IMR-90 (cell line): ENCODE results near the gene GRSF1. TPM values are rescaled to one million over a fixed set of nuclear protein-coding genes. Genes with fewer than 3 reads are reported as not detected.

ENCODE experiments used
- ATAC-seq: fragments of 200-7000 bp; cut with Tn5 transposase; 2 replicates; pipeline ENCODE4 v1.9.1; 2020; ENCODE audit warnings: low read depth, mild to moderate bottlenecking, moderate library complexity
- BruUV-seq: library from RNA; stranded (reverse); fragments of 400-500 nt; replicated peaks from 2 replicates; lab custom pipeline; 2021; lab: Mats Ljungman, UMichigan
- CTCF ChIA-PET: fragments of 300-600 bp; formaldehyde crosslinking; extraction: SDS; loops from one replicate; lab custom pipeline; 2021; ENCODE audit warnings: antibody characterized with exemption; lab: Yijun Ruan, JAX
- POLR2A ChIA-PET: fragments of 300-600 bp; sonication (Branson Sonifier 250); formaldehyde crosslinking; loops from one replicate; lab custom pipeline; 2022; ENCODE audit warnings: antibody characterized with exemption; ENCODE audit not compliant: unreplicated experiment; lab: Charles Lee
- DNase-seq: peaks from one replicate; pipeline ENCODE4 v3.0.0; 2013
- H2AFZ ChIP-seq: replicated peaks from 2 replicates; pipeline ENCODE3; 2013; ENCODE audit warnings: low read length, mild to moderate bottlenecking; ENCODE audit not compliant: poor library complexity
- H2AK5ac ChIP-seq: 2 replicates; pipeline ENCODE4 v1.6.1; 2013; ENCODE audit warnings: low read depth, low read length, inconsistent platforms
- H2AK9ac ChIP-seq: replicated peaks from 2 replicates; pipeline ENCODE3; 2013; ENCODE audit warnings: mild to moderate bottlenecking, low read depth, low read length, moderate library complexity; ENCODE audit not compliant: poor library complexity
- H2BK120ac ChIP-seq: 2 replicates; pipeline ENCODE4 v1.6.1; 2013; ENCODE audit warnings: low read depth, low read length, inconsistent platforms
- H2BK15ac ChIP-seq: 3 replicates; pipeline ENCODE4 v1.6.1; 2013; ENCODE audit warnings: low read depth, low read length, inconsistent platforms
- H2BK20ac ChIP-seq: 2 replicates; pipeline ENCODE4 v1.6.1; 2013; ENCODE audit warnings: low read depth, mild to moderate bottlenecking, inconsistent platforms, low read length, moderate library complexity
- H2BK5ac ChIP-seq: 2 replicates; pipeline ENCODE4 v1.6.1; 2013; ENCODE audit warnings: mild to moderate bottlenecking, low read depth, low read length, inconsistent platforms; ENCODE audit not compliant: poor library complexity, severe bottlenecking
- H3K14ac ChIP-seq: replicated peaks from 2 replicates; pipeline ENCODE4 v1.6.1; 2013; ENCODE audit warnings: low read depth, low read length, inconsistent platforms
- H3K18ac ChIP-seq: 2 replicates; pipeline ENCODE4 v1.6.1; 2013; ENCODE audit warnings: low read depth, low read length, control low read depth
- H3K23ac ChIP-seq: 2 replicates; pipeline ENCODE4 v1.6.1; 2013; ENCODE audit warnings: low read depth, low read length, inconsistent platforms
- H3K27ac ChIP-seq: 2 replicates; pipeline ENCODE4 v1.5.1; 2013; ENCODE audit warnings: mild to moderate bottlenecking, control low read depth, low read length; ENCODE audit not compliant: insufficient read depth
- H3K27me3 ChIP-seq: 2 replicates; pipeline ENCODE4 v1.6.1; 2013; ENCODE audit warnings: low read length; ENCODE audit not compliant: control insufficient read depth, insufficient read depth
- H3K36me3 ChIP-seq: 2 replicates; pipeline ENCODE4 v1.6.1; 2013; ENCODE audit warnings: low read length, mixed read lengths; ENCODE audit not compliant: control insufficient read depth, insufficient read depth
- H3K4ac ChIP-seq: 2 replicates; pipeline ENCODE4 v1.6.1; 2013; ENCODE audit warnings: low read depth, low read length, inconsistent platforms
- H3K4me1 ChIP-seq: 2 replicates; pipeline ENCODE4 v1.6.1; 2013; ENCODE audit warnings: low read length, mixed read lengths; ENCODE audit not compliant: control insufficient read depth, insufficient read depth
- H3K4me2 ChIP-seq: 2 replicates; pipeline ENCODE4 v1.6.1; 2013; ENCODE audit warnings: low read depth, mild to moderate bottlenecking, control low read depth, low read length, moderate library complexity
- H3K4me3 ChIP-seq: 2 replicates; pipeline ENCODE4 v1.5.1; 2013; ENCODE audit warnings: low read depth, mild to moderate bottlenecking, control low read depth, low read length, moderate library complexity; ENCODE audit not compliant: insufficient read depth
- H3K56ac ChIP-seq: 2 replicates; pipeline ENCODE4 v1.6.1; 2013; ENCODE audit warnings: low read length, inconsistent platforms; ENCODE audit not compliant: insufficient read depth; ENCODE audit errors: extremely low read depth
- H3K79me1 ChIP-seq, 2 experiments: 2 replicates each; pipeline ENCODE4 v1.6.1; 2013; ENCODE audit warnings: low read length in 2 of 2, inconsistent platforms in 1 of 2, low read depth in 1 of 2
- H3K9ac ChIP-seq: 2 replicates; pipeline ENCODE4 v1.6.1; 2013; ENCODE audit warnings: low read depth, low read length, control low read depth
- H3K9me1 ChIP-seq: 2 replicates; pipeline ENCODE4 v1.6.1; 2013; ENCODE audit warnings: low read length, inconsistent platforms; ENCODE audit not compliant: insufficient read depth
- H3K9me3 ChIP-seq: 2 replicates; pipeline ENCODE4 v1.6.1; 2013; ENCODE audit warnings: low read length; ENCODE audit not compliant: control insufficient read depth, insufficient read depth
- H4K20me1 ChIP-seq: 2 replicates; pipeline ENCODE4 v1.6.1; 2013; ENCODE audit warnings: low read length, inconsistent platforms; ENCODE audit not compliant: insufficient read depth
- H4K5ac ChIP-seq: 2 replicates; pipeline ENCODE4 v1.6.1; 2013; ENCODE audit warnings: mild to moderate bottlenecking, low read depth, low read length, control low read depth
- H4K8ac ChIP-seq, 2 experiments: 2 replicates each; pipeline ENCODE4 v1.6.1; 2013; ENCODE audit warnings: low read depth in 2 of 2, low read length in 2 of 2, control low read depth in 1 of 2, inconsistent platforms in 1 of 2
- H4K91ac ChIP-seq: 2 replicates; pipeline ENCODE4 v1.6.1; 2013; ENCODE audit warnings: low read depth, low read length, inconsistent platforms; ENCODE audit not compliant: insufficient read depth
- BHLHE40 ChIP-seq: fragments of 150-350 bp; IDR thresholded peaks from 2 replicates; pipeline ENCODE4 v1.6.1; 2016; ENCODE audit warnings: mild to moderate bottlenecking, low read depth, low read length
- CHD1 ChIP-seq: IDR thresholded peaks from 2 replicates; pipeline ENCODE4 v1.6.1; 2012; ENCODE audit warnings: low read depth, low read length, improper control_type of control experiment
- FOS ChIP-seq: fragments of 150-350 bp; IDR thresholded peaks from 2 replicates; pipeline ENCODE4 v1.6.1; 2016; ENCODE audit warnings: low read depth, low read length
- MAFK ChIP-seq: IDR thresholded peaks from 2 replicates; pipeline ENCODE4 v1.6.1; 2012; ENCODE audit warnings: low read depth, low read length, improper control_type of control experiment
- MAZ ChIP-seq: IDR thresholded peaks from 2 replicates; pipeline ENCODE4 v1.6.1; 2012; ENCODE audit warnings: low read depth, mild to moderate bottlenecking, low read length, improper control_type of control experiment, moderate library complexity, borderline replicate concordance
- NFE2L2 ChIP-seq: fragments of 150-350 bp; IDR thresholded peaks from 2 replicates; pipeline ENCODE4 v1.6.1; 2016; ENCODE audit warnings: low read depth, mild to moderate bottlenecking, low read length
- POLR2A ChIP-seq: IDR thresholded peaks from 2 replicates; pipeline ENCODE4 v1.6.1; 2012; ENCODE audit warnings: mild to moderate bottlenecking, low read depth, low read length
- SMC3 ChIP-seq: fragments of 150-350 bp; IDR thresholded peaks from 2 replicates; pipeline ENCODE4 v1.6.1; 2016; ENCODE audit warnings: low read depth, mild to moderate bottlenecking, antibody characterized with exemption, low read length, moderate library complexity
- USF2 ChIP-seq: fragments of 150-350 bp; IDR thresholded peaks from 2 replicates; pipeline ENCODE4 v1.6.1; 2017; ENCODE audit warnings: mild to moderate bottlenecking, antibody characterized with exemption, low read length, low read depth
- WGBS, 2 experiments: methylation state at CpG; one replicate each; pipeline versions ENCODE4 v1.1.5 to v1.1.7; 2013; ENCODE audit warnings: missing lambda C conversion rate in 2 of 2; ENCODE audit not compliant: insufficient read length in 1 of 2; ENCODE audit errors: extremely low coverage in 2 of 2; 5-methylcytosine and 5-hydroxymethylcytosine counted together
- dilution Hi-C: fragments of 300-500 bp; cut with HindIII; formaldehyde crosslinking; loops from one replicate; pipeline ENCODE4 v1.14.3; 2018; ENCODE audit warnings: low sequenced_read_pairs; ENCODE audit not compliant: unreplicated experiment
- in situ Hi-C: fragments of 300-500 bp; cut with MboI; formaldehyde crosslinking; loops from 3 replicates; pipeline ENCODE4 v1.14.3; 2019; ENCODE audit warnings: low sequenced_read_pairs, inconsistent platforms, mixed read lengths
- intact Hi-C: fragments of 100-400 bp; cut with micrococcal nuclease; formaldehyde crosslinking; loops from 2 replicates; pipeline ENCODE4 v1.10.0; 2022
- polyA plus RNA-seq, 3 experiments: library from polyadenylated mRNA; depleted of rRNA; stranded (reverse); fragments of >200 nt; gene quantifications; 2 replicates each; pipeline ENCODE4 v1.2.3, GENCODE V29; 2012; ENCODE audit warnings: low replicate concordance in 1 of 3
- total RNA-seq: library from RNA; depleted of rRNA; stranded (reverse); fragments of >200 nt; gene quantifications from 2 replicates; pipeline ENCODE4 v1.2.3, GENCODE V29; 2012

The GRSF1 gene
- total and polyA plus RNA-seq, 2 of the 4 experiments (the other 2 are of a cell fraction), result 67.7 to 71.5 TPM

GRCh38 chr4:70830054-70830453, 9.6 kb downstream of the GRSF1 start:
- H2AK9ac ChIP-seq, result no peak overlapping the region
- H4K91ac ChIP-seq, result no peak overlapping the region
- H3K27ac ChIP-seq, result no peak overlapping the region
- no peak overlapping the region for H3K14ac ChIP-seq
- no peak for TF ChIP-seq SMC3
- TF ChIP-seq USF2, result no peak
- TF ChIP-seq MAFK, result no peak
- TF ChIP-seq MAZ, result no peak
- TF ChIP-seq BHLHE40, result no peak
- TF ChIP-seq FOS, result no peak
- TF ChIP-seq CHD1, result no peak
- no peak for TF ChIP-seq NFE2L2
- TF ChIP-seq POLR2A, result no peak
- no peak overlapping the region for H2BK5ac ChIP-seq
- H2BK20ac ChIP-seq, result no peak overlapping the region
- no TSS peak for BruUV-seq
- no peak overlapping the region for H4K8ac ChIP-seq
- no peaks in the 10 kb centered on the region for H3K9me3 ChIP-seq
- H3K79me1 ChIP-seq, result peaks cover 21 to 41% of the 10 kb centered on the region in 2 experiments
- ChIA-PET POLR2A (interaction anchor here (0.6 kb wide), 1 partner anchor 237 kb away, joined by 3 read pairs; no protein-coding TSS in a partner anchor), CTCF (interaction anchor here (0.7 kb wide), 2 partner anchors 49 to 139 kb away, joined by 3 read pairs; no protein-coding TSS in a partner anchor)
- H3K36me3 ChIP-seq, result peaks cover 46% of the 10 kb centered on the region
- H2BK15ac ChIP-seq, result no peak overlapping the region
- DNase-seq, result no peak
- no peak overlapping the region for H2AFZ ChIP-seq
- no peak overlapping the region for H3K4me3 ChIP-seq
- peaks cover 3% of the 10 kb centered on the region; the same call in 1 of the 2 replicates for H3K4me1 ChIP-seq
- H4K20me1 ChIP-seq, result peaks cover 13% of the 10 kb centered on the region
- H4K5ac ChIP-seq, result no peak overlapping the region
- no peak overlapping the region for H2BK120ac ChIP-seq
- H3K27me3 ChIP-seq, result no peaks in the 10 kb centered on the region
- no peak overlapping the region for H3K18ac ChIP-seq
- WGBS, 2 experiments, result no CpG with 5 or more reads among the region's 9 CpGs
- in situ Hi-C loops, result loop anchor here (10.0 kb wide), 1 partner anchor 165 kb away; the partner anchor contains the start of gene DCK
- H3K9ac ChIP-seq, result no peak overlapping the region
- dilution Hi-C loops, result no loop called here
- H2AK5ac ChIP-seq, result no peak overlapping the region
- H3K4me2 ChIP-seq, result no peak overlapping the region
- H3K56ac ChIP-seq, result no peak overlapping the region
- peaks cover 5% of the 10 kb centered on the region for H3K9me1 ChIP-seq
- no peak for ATAC-seq
- intact Hi-C loops, result no loop called here
- H3K4ac ChIP-seq, result no peak overlapping the region
- H3K23ac ChIP-seq, result no peak overlapping the region
